A549 treated with Mapracorat at 1 μM for 4 hours (cell line): ENCODE measurements around the gene CPS1. TPM values are rescaled to one million over a fixed set of nuclear protein-coding genes. Genes with fewer than 3 reads are reported as not detected.

Experiments used
- total RNA-seq: library from RNA; stranded (reverse); fragments of 200-300 nt; extraction: Qiagen RNA extraction; gene quantifications from 5 replicates; pipeline ENCODE4 v1.2.3, GENCODE V29; 2022

Gene CPS1
- total RNA-seq, result 9.6 to 13.8 TPM (median 13.3 TPM) in 5 replicates

GRCh38 chr2:210556329-210556980 is at the start of gene CPS1:
CPS1 (plus strand) TSS chr2:210556599; CDS start chr2:210556734, 135 bp downstream.

Other genes with a start within 250 kb of the CPS1 start
- not detected in 5 replicates for gene MYL1, start 241.4 kb upstream of the CPS1 start, total RNA-seq
- 17.1 to 31.5 TPM (median 26.5 TPM) in 5 replicates for gene LANCL1, start 79.8 kb upstream of the CPS1 start, total RNA-seq